ENCODE measurements around the gene RGMB. TPM values are rescaled to one million over a fixed set of nuclear protein-coding genes. Genes with fewer than 3 reads are reported as not detected.

Gene RGMB
- total RNA-seq, 1 donor from 2014 or later = 20.0 TPM

DNA sequence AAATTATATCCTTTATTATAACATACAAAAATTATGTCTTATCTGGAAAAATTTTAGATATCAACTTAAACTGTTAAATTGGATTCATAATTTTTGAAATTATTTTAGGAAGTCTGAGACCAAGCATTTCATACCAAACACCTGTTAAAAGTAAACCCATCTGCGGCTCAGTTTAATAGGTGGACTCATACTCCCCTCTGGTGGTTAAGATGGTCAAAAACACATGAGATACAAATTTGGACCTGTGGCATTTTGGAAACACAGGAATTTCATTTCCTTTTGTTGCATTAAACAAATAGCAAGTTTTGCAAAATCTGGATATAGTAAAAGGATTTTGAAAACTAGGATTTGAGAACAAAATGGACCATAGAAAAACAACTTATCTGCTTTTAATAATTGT lies 53.7 kb downstream of the RGMB start:
- no peak for DNase-seq (ENCODE audit: low spot score)

DNA sequence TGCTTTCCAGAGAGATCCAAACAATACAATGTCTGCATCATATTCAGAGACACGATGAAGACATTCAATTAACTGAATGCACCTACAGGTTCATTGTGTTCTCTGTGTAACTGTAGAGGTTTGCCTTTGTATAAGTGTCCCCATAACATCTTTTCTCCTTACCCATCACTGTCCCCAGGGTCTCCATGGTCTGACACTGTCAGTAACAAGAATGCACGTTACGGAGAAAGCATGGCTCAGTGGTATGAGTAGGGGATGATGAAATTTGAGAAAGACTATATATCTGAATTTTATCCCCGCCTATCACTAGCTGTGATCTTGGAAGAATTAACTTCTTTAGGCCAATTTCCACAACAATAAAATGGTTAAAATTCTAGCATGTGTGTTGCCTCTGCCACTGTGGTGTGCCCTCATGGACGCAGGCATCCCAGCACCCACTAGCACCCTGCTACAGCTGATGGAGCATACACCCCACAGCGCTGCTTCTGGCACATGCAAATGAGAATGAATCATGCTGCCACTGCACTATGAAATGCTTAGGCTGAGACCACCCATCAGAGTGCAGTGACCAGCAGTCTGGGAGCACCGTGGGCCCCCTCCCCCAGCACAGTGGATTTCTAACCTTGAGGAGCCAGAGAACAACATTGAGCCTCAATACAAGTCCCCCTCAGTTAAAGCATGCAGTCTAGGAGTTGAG lies 54.3 kb downstream of the RGMB start:
- no peak for DNase-seq (ENCODE audit: low spot score)

DNA sequence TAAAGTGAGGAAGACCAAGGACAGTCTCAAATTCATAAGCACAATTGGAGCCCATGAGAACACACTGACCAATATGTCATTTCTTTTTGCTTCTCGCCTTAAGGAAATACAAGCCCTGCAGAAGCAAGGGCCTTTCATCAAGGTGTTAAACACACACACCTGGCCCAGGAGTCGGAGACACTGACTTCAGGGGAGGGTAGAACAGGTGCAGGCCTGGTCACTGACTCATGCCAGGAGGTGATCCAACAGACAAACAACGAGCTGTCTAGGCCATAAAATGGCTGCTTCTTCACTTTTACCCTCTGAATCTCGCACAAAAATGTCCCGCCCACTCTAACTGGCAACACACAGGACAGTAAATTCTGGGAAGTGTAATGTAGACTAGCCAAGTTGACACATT lies 62.7 kb downstream of the RGMB start:
- DNase-seq (ENCODE audit: low spot score) = no peak

DNA sequence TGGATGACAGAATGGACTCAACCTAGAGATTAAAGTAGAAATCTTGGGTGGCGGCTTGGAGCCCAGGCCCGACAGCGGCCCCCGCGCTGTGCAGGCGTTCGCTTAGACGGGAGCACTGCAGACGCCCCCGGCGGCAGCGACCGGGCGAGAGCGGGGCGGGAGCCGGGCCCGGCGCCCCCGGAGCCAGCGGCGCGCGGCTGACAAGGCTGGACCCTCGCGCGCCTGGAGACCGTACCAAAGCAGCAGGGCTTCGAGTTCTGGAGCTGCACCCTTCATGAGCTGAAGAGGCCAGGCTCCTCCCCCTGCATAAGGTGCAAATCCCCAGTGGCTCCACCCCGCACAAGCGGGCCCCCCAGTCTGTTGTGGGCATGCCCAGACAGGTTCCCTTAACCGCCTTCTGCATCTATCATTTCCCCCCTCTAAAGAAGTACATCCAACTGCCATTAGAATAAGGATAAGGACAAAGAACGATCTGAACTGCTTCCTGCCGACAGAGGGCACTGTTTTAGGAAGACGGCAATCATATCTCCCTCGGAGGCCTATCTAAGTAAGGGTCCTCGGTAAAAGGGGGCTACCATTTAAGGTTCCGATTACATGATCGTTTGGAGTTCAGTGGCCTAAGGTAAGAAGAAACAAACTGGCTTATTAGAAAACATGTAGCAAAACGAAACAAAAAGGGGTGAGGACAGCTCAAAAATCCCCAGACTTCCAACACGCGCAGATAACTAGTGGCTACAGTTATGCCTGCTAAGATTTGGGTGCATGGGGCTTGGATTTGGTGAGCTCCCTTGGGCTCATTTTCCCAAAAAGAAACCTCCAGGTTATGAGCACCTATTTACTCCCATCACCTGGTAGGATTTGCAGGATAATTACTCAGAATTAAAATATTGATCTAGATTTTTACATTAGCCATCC lies 66.3 kb downstream of the RGMB start:
- no peak for DNase-seq (ENCODE audit: low spot score)

DNA sequence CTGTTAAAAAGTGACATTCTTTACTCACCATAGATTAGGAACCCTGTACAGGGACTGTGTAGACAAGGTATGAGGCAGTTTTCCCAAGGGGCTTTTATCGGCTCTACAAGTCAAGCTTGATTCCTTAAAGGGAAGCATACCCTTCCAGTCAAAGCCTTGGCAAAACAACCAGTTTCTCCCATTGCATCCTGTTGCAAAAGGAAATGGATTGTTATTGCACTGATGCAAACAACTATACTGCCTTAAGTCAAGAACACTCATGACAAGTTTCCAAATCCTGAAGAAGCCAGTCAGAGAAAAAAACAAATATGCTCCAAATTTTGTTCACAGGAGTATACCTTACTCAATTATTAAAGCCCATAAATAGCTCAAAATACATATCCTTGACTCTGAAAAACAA lies 67.5 kb downstream of the RGMB start:
- DNase-seq (ENCODE audit: low spot score) = no peak

DNA sequence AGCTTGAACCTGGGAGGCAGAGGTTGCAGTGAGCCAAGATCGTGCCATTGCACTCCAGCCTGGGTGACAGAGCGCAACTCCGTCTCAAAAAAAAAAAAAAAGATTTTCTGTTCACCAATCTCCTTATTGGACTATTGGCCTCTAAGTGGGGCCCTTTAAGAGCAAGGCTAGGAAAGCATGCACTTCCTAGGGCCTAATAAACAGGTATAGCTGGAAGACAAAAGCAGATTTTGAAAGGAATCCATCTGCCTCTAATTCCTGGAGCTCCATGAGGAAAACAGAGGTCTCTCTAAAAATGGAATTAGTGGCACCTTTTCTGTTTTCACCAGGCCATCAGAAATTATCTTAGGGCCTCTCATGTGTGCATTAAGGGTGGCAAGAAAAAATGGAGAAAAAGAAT lies 70.0 kb downstream of the RGMB start:
- no peak for DNase-seq (ENCODE audit: low spot score)

DNA sequence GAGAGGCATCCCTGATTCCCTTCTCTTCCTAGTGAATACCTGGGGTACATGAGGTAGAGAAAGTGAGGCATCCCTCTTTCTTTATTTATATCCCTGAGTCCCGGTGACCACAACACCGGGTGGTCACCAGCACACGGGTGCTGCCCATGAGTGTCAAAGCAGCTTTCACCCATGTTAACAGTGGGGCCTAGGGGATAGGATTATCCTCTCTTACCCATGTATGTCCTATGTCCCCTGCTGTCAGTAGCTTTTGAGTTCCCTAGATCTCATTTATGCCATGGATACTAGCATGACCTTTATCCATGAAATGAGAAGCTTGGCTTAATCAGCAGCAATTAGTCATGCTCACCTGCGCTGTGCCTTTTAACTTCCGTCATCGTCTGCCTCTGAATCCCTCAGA lies 71.4 kb downstream of the RGMB start:
- no peak for DNase-seq (ENCODE audit: low spot score)

DNA sequence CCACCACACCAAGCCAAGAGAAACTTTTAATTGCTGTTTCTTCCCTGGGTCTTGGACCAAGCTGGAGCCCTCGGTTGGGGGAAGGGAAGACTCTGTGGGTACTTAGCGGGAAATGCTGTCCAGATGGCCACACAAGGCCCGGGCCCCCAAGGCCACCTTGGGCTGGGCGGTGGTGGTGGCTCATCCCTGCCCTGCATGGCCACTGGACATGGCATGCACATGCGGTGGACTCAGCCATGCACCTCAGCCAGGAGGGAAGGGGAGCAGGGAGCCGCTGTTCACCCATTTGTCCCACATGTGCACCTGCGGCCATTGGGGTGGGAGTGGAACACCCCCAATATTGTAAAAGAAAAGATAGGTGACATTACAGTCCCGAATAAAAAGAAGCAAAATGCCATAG lies 72.4 kb downstream of the RGMB start:
- no peak for DNase-seq (ENCODE audit: low spot score)

Other genes starting within 250 kb of the RGMB start
- 53.5 TPM for gene CHD1, start 155.3 kb downstream of the RGMB start, total RNA-seq